ENCODE results near the gene MARF1.
"Not testable (repeated sequence)": the region's sequence is repeated elsewhere in the genome, so short reads cannot be mapped to it uniquely, and the experiment has no call there.

MARF1 gene, protein sequence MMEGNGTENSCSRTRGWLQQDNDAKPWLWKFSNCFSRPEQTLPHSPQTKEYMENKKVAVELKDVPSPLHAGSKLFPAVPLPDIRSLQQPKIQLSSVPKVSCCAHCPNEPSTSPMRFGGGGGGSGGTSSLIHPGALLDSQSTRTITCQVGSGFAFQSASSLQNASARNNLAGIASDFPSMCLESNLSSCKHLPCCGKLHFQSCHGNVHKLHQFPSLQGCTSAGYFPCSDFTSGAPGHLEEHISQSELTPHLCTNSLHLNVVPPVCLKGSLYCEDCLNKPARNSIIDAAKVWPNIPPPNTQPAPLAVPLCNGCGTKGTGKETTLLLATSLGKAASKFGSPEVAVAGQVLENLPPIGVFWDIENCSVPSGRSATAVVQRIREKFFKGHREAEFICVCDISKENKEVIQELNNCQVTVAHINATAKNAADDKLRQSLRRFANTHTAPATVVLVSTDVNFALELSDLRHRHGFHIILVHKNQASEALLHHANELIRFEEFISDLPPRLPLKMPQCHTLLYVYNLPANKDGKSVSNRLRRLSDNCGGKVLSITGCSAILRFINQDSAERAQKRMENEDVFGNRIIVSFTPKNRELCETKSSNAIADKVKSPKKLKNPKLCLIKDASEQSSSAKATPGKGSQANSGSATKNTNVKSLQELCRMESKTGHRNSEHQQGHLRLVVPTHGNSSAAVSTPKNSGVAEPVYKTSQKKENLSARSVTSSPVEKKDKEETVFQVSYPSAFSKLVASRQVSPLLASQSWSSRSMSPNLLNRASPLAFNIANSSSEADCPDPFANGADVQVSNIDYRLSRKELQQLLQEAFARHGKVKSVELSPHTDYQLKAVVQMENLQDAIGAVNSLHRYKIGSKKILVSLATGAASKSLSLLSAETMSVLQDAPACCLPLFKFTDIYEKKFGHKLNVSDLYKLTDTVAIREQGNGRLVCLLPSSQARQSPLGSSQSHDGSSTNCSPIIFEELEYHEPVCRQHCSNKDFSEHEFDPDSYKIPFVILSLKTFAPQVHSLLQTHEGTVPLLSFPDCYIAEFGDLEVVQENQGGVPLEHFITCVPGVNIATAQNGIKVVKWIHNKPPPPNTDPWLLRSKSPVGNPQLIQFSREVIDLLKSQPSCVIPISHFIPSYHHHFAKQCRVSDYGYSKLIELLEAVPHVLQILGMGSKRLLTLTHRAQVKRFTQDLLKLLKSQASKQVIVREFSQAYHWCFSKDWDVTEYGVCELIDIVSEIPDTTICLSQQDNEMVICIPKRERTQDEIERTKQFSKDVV (N-terminal part only)

GRCh38 chr16:15643048-15643945 lies at the start of gene MARF1:
Gene MARF1, minus strand, starts transcription at chr16:15643154. Its CDS starts 3,921 bp downstream, at chr16:15639233.
- no peak for FAIRE-seq

GRCh38 chr16:15692508-15692907 lies 49.6 kb upstream of the MARF1 start:
- FAIRE-seq = not testable (repeated sequence)

DNA sequence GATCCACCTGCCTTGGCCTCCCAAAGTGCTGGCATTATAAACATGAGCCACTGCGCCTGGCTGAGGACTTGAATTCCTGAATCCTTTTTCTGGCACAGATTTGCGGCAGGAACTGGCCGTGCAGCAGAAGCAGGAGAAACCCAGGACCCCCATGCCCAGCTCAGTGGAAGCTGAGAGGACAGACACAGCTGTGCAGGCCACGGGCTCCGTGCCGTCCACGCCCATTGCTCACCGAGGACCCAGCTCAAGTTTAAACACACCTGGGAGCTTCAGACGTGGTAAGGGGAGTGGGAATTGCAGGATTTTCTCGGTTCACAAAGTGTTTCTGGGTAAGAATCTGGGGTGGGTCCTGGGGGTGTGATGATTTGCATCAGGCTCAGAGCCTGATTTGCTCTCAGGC lies 48.1 kb upstream of the MARF1 start:
- FAIRE-seq = no peak

DNA sequence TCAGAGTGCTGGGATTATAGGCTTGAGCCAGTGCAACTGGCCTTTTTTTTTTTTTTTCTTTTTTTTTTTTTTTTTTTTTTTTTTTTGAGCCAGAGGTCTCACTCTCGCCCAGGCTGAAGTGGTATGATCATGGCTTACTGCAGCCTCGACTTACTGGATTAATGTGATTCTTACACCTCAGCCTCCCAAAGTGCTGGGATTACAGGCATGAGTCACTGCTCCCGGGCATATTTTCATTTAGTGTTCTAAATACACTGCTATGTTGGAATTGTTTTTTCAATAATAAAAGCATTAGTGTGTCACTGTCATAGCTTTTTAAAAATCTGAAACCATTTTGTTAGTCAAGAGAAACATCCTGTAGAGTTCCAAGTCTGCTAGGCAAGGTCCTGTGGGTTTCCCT lies 47.3 kb upstream of the MARF1 start:
- no peak for FAIRE-seq

- FAIRE-seq = no peak
These were observed 46.3 kb upstream of the MARF1 start for GRCh38 chr16:15689290-15689689.

GRCh38 chr16:15686287-15686686 lies 43.3 kb upstream of the MARF1 start:
- no peak for FAIRE-seq

DNA sequence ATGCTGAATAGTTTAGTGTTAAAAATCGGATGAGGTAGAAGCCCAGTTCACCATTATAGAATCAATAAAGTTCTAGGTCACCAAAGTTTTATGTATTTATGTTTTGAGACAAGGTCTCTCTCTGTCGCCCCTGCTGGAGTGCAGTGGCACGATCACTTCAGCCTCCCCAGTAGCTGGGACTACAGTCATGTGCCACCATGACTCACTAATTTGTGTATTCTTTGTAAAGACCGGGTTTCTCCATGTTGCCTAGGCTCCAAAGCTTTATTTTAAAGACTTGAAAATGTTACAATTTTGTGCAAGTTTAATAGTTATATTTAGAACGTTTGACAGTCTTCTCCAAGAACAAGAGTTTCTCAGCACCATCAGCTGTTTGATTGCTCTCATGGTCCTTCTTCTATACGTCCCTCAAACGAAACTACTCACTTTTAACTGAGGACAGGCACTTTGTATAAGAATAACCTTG lies 39.2 kb upstream of the MARF1 start:
- FAIRE-seq = no peak

DNA sequence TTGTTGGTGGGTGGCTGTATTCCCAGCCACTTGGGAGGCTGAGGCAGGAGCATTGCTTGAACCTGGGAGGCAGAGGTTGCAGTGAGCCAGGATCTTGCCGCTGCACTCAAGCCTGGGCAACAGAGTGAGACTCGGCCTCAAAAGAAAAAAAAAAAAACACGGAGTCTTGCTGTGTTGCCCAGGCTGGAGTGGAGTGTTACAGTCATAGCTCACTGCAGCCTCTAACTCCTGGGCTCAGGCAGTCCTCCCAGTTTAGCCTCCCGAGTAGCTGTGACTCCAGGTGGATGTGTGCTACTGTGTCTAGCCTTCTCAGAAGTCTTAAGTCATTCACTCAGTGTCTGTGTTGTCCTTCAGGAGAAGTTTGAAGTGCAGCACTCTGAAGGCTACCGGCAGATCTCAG lies 34.5 kb upstream of the MARF1 start:
- FAIRE-seq = no peak

DNA sequence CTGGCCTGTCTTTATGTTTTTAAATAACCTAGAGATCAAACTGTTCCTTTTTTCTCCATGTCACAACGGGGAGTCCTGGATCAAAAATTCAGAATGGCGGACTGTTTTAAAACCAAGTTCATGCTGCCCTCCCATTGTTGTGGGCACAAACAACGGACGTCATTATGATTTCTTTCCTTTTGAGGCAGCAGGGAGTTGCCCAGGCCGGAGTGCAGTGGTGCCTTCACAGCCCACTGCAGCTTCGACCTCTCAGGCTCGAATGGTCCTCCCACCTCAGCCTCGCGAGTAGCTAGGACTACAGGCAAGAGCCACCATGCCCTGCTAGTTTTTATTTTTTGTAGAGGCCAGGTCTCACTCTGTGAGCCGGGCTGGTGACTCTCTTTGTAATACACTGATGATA lies 33.6 kb upstream of the MARF1 start:
- FAIRE-seq = no peak

GRCh38 chr16:15674571-15674970 lies 31.6 kb upstream of the MARF1 start:
- no peak for FAIRE-seq

DNA sequence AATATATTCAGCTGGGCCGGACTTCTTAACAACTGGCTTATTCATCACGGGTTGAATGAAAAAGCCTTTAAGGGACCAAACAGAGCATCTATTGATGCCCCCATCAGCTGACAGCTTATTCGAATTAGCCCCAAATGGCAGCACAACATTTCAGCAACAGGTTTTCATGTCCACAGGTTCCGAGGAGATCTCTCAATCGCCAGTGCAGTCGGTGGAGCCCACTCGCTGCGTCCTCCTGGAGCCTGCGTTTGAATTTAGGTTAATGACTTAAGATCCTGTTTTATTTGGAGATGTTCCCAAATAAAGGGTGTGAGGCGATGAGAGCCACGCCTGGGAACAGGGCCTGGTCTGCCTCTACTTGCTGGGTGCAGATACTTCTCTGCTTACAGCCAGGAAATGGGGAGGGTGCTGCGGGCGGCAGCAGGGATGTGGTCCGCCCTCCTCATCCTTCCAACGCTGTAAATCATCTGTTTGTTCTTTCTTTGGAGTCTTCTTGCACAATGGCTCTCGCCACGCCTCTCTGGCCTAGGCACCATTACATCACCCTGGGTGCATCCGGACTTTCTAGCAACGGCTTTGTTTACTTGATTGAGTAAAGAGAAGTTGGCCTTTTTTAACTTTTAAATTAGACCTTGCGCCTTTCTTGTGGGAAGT lies 29.7 kb upstream of the MARF1 start:
- no peak for FAIRE-seq

GRCh38 chr16:15672127-15672513 lies 29.2 kb upstream of the MARF1 start:
- FAIRE-seq = not testable (repeated sequence)

- FAIRE-seq = no peak
These were observed 28.7 kb upstream of the MARF1 start for GRCh38 chr16:15671530-15672117.

DNA sequence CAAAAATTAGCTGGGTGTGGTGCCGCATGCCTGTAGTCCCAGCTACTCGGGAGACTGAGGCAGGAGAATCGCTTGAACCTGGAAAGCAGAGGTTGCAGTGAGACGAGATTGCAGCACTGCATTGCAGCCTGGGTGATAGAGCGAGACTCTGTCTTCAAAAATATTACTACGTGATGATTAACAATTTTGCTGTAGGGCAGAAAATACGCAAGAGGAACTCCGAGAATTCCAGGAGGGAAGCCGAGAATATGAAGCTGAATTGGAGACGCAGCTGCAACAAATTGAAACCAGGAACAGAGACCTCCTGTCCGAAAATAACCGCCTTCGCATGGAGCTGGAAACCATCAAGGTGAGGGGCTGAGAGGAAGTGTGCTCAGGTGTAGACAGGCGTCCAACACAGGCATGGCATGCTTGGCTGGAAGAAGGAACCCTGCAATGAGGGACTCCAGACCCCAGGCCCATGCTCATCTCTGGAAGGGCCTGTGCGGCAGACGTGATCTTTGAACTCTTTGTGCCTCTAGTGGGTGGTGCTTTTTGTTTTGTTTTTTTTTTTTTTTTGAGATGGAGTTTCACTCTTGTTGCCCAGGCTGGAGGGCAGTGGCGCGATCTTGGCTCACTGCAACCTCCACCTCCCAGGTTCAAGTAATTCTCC lies 24.3 kb upstream of the MARF1 start:
- no peak for FAIRE-seq

DNA sequence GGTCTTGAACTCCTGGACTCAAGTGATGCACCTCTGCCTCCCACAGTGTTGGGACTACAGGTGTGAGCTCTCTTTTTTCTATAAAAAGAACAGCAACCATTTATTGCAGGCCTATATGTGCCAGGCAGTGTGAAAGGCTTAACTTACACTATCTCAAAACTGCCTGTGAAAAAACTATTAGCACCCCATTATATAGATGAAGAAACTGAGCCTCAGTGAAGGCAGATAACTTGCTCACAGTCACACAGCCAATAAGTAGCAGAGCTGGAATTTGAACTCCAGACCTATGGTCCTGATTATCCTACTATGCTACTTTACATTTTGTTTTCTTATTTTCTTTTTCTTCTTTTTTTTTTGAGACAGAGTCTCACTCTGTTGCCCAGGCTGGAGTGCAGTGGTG lies 22.2 kb upstream of the MARF1 start:
- FAIRE-seq = no peak

DNA sequence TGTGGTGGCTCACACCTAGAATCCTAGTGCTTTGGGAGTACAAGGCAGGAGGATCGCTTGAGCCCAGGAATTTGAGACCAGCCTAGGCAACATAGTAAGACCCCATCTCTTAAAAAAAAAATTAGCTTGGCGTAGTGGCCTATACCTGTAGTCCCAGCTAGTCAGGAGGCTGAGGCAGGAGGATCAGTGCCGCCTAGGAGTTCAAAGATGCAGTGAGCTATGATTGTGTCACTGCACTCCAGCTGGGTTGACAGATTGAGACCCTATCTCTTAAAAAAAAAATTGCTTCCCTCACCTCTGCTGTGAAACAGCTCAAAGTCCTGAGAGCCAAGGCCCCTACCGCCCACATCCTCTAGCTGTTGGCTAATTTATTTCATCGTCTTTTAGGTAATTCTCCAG lies 17.2 kb upstream of the MARF1 start:
- FAIRE-seq = no peak

DNA sequence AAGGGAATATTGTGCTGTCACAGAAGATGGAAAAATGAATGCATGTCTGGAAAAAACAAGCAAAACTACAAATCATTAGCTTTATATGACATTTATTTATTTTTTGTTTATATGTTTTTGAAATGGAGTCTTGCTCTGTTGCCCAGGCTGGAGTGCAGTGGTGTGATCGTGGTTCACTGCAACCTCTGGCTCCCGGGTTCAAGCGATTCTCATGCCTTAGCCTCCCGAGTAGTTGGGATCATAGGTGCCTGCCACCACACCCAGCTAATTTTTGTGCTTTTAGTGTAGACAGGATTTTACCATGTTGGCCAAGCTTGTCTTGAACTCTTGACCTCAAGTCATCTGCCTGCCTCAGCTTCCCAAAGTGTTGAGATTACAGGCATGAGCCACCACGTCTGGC lies 15.6 kb upstream of the MARF1 start:
- FAIRE-seq = no peak

DNA sequence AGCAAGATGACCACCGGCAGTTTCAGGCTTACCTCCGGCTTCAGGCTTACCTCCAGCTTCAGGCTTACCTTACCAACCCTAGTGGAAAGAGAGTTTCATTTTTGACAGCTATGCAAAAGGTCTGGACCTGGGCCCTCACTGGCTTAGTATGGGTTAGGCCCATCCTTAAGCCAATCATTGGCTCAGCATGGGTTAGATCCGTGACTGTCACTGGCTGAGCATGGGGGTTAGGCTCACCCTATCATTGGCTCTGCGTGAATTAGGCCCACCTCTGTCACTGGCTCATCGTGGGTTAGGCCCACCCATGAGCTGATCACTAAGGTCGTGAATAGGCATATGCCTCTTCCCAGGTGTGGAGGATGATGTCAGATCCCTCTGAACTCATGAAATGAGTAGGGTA lies 15.2 kb upstream of the MARF1 start:
- FAIRE-seq = no peak

- not testable (repeated sequence) for FAIRE-seq
These were observed 12.6 kb upstream of the MARF1 start for GRCh38 chr16:15655561-15655960.

DNA sequence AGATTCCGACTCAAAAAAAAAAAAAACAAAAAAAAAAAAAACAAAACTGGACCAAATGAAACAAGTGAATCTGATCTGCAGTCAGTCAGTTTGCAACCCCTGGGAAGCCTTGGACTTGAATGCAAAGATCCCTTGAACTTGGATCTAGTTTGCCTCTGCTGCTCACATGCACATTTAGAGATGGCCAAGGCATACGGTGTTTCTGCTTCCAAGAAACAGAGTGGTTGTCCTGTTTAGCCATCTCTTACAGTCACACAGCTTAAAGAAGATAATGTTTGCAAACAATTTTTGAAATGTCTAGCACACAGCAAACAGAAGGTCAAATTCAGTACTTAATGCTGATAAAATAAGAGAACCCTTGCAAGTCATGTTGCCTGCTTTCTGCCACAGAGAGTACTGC lies 11.6 kb upstream of the MARF1 start:
- FAIRE-seq = no peak
